Right hindlimb (tissue), 1 donor: ENCODE results near the gene JPH3.
"Not testable (repeated sequence)": the region's sequence is repeated elsewhere in the genome, so short reads cannot be mapped to it uniquely, and the experiment has no call there.

ENCODE experiments used
- DNase-seq: peaks from one replicate; pipeline ENCODE4 v3.0.0-alpha.2; 2018

The JPH3 gene

GRCh38 chr16:87700406-87701077 is 98.2 kb downstream of the JPH3 start:
- no peak for DNase-seq

- DNase-seq: no peak
Observed at GRCh38 chr16:87701078-87701460, 98.8 kb downstream of the JPH3 start.

DNA sequence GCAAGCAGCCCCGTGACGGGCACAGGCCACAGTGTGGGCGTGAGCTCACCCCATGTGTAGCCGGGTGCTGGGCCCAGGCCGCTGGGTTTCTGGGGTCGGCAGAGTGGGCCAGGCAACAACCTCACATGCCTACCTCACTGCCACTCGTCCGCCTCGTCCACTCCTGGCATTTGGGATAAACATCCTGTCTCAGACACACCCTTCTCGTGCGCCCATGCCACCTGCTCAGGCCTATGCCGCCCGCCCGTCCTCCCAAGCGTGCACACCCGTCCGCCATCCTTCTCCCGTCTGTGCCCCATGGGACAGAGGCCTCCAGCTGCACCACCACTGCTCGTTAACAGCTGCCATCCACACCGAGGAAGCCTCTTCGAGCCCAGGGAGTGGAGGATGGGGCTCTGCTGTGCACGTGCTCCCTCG is 99.2 kb downstream of the JPH3 start:
- no peak for DNase-seq

DNA sequence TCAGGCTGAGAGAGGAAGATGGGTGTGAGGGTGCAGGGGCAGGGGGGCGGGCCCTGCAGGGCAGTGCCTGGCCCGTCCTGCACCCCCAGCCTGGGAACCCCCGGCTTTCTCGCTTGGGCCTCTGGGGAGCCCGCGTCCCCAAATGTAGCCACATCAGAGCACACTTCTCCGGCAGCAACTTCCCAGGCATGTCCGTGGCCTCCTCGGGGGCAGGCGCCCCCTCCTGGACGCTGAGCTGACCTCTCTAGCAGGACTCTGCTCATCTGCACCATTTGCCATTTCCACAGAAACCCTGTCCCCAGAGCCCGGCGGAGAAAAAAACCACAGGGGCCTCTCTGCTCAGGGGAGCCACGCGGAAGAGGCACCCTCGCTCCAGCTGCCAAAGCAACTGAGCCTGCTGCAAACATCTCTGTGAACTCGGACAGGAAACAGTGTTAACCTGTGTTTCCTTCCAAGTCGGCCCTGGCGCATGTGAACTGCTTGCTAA is 100.1 kb downstream of the JPH3 start:
- DNase-seq: peak; percentile 59

DNA sequence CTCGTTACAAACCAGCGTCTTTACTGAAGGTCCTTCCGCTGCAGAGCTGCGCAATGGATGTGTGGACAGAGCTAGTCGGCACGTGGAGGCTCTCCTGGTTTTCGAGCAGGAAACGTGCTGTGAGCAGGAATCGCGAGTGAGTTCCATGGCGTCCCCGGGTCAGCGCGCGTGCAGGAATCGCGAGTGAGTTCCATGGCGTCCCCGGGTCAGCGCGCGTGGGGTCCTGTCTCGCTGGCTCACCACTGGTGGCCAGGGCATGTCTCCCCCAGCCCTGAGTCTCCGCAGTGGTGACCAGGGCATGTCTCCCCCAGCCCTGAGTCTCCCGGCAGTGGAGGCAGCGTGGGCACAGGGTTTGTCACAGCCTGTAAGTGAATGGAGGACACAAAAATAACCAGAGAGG is 100.8 kb downstream of the JPH3 start:
- DNase-seq: no peak

GRCh38 chr16:87703835-87704375 is 101.6 kb downstream of the JPH3 start:
- DNase-seq: no peak

GRCh38 chr16:87704754-87705353 is 102.5 kb downstream of the JPH3 start:
- no peak for DNase-seq

GRCh38 chr16:87705771-87706277 is 103.5 kb downstream of the JPH3 start:
- no peak for DNase-seq

GRCh38 chr16:87706278-87707000 is 104.1 kb downstream of the JPH3 start:
- no peak for DNase-seq

- no peak for DNase-seq
Observed at GRCh38 chr16:87707097-87707496, 104.8 kb downstream of the JPH3 start.

- no peak for DNase-seq
Observed at GRCh38 chr16:87707714-87708580, 105.6 kb downstream of the JPH3 start.

GRCh38 chr16:87708881-87709638 is 106.8 kb downstream of the JPH3 start:
- DNase-seq: no peak

- DNase-seq: no peak
Observed at GRCh38 chr16:87709677-87710076, 107.4 kb downstream of the JPH3 start.

- DNase-seq: no peak
Observed at GRCh38 chr16:87710887-87711286, 108.6 kb downstream of the JPH3 start.

DNA sequence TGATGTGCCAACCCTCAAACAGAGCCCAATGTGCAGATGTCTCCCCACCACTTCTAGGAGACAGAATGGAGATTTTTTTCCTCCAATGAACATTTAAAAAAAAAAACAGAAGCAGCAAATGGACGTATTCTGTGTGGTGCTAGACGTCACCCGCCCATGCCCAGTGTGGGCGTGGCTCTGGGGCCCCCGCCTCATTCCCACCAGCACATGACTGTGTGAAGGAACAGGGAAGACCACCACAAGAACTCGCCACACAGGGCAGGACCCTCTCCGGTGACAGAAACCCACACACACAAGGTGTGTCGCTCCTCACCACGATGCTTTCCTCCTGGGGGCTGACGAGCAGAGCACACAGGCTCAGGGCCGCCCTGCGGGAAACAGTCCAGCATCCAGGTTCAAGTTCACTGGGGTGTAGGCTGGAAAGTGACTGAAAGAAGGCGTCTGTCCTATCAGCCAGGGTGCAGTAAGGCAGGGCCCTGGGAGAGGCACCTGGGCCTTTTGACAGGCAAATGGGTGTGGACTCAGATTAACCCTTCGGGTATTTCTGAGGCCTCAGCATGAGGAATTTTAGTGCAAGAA is 110.0 kb downstream of the JPH3 start:
- no peak for DNase-seq

GRCh38 chr16:87713451-87714229 is 111.3 kb downstream of the JPH3 start:
- no peak for DNase-seq

GRCh38 chr16:87715231-87715630 is 112.9 kb downstream of the JPH3 start:
- no peak for DNase-seq

GRCh38 chr16:87715658-87716057 is 113.3 kb downstream of the JPH3 start:
- DNase-seq: no peak

- not testable (repeated sequence) for DNase-seq
Observed at GRCh38 chr16:87718831-87719230, 116.5 kb downstream of the JPH3 start.

DNA sequence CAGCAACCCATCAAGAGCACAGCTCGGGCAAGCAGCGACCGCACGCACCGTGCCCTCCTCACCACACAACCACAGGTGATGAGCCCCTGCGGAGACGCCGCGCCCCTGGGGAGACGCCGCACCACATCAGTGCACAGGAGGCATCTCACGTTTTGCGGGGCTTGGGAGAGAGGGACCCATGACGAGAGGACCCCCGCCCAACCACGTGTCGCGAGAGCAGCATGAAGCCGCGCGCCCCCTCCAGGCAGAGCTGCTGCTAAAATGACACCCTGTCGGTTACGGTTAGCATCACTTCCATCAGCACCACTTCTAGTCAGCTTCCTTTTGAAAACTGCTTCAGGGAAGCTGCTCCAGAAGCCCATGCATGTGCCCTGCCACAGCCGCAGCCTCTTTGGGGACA is 118.1 kb downstream of the JPH3 start:
- no peak for DNase-seq
